GM21515 (cell line): ENCODE measurements around the gene NAA30.
"Not testable (repeated sequence)": the region's sequence is repeated elsewhere in the genome, so short reads cannot be mapped to it uniquely, and the experiment has no call there.

Experiments used
- ATAC-seq: cut with Tn5 transposase; IDR thresholded peaks from one replicate; pipeline ENCODE4 v1.9.1; 2021; ENCODE audit not compliant: unreplicated experiment

Gene NAA30

GRCh38 chr14:57390037-57390805 lies at the start of gene NAA30:
Gene NAA30, plus strand, starts transcription at chr14:57390586. Its CDS starts 372 bp downstream, at chr14:57390958.
- peak; percentile 91 for ATAC-seq

GRCh38 chr14:57343545-57344297 lies 46.7 kb upstream of the NAA30 start:
- not testable (repeated sequence) for ATAC-seq

GRCh38 chr14:57345106-57345505 lies 45.3 kb upstream of the NAA30 start:
- ATAC-seq: no peak

- no peak for ATAC-seq
Observed at GRCh38 chr14:57346741-57347140, 43.6 kb upstream of the NAA30 start.

GRCh38 chr14:57352396-57353170 lies 37.8 kb upstream of the NAA30 start:
- ATAC-seq: no peak

- no peak for ATAC-seq
Observed at GRCh38 chr14:57355081-57355800, 35.1 kb upstream of the NAA30 start.

- no peak for ATAC-seq
Observed at GRCh38 chr14:57362361-57362760, 28.0 kb upstream of the NAA30 start.

- ATAC-seq: no peak
Observed at GRCh38 chr14:57364659-57365450, 25.5 kb upstream of the NAA30 start.

- not testable (repeated sequence) for ATAC-seq
Observed at GRCh38 chr14:57370187-57370586, 20.2 kb upstream of the NAA30 start.

GRCh38 chr14:57371013-57371412 lies 19.4 kb upstream of the NAA30 start:
- ATAC-seq: no peak

GRCh38 chr14:57375156-57375555 lies 15.2 kb upstream of the NAA30 start:
- no peak for ATAC-seq

- no peak for ATAC-seq
Observed at GRCh38 chr14:57378661-57379060, 11.7 kb upstream of the NAA30 start.

GRCh38 chr14:57380935-57381334 lies 9.5 kb upstream of the NAA30 start:
- ATAC-seq: no peak

- ATAC-seq: no peak
Observed at GRCh38 chr14:57382283-57382682, 8.1 kb upstream of the NAA30 start.

- ATAC-seq: no peak
Observed at GRCh38 chr14:57383125-57383745, 7.2 kb upstream of the NAA30 start.

GRCh38 chr14:57388067-57388466 lies 2.3 kb upstream of the NAA30 start:
- no peak for ATAC-seq

- ATAC-seq: peak; percentile 3
Observed at GRCh38 chr14:57389646-57390036, 745 bp upstream of the NAA30 start.

GRCh38 chr14:57390806-57391516 lies 575 bp downstream of the NAA30 start:
- ATAC-seq: peak; percentile 42
